Measurements from ENCODE around the gene ZDHHC7. TPM values are rescaled to one million over a fixed set of nuclear protein-coding genes. Genes with fewer than 3 reads are reported as not detected.

The ZDHHC7 gene
- total and polyA plus RNA-seq, 2 of the 8 experiments (the other 6 are each of a cell fraction or from before 2014, with no cell fraction given): 40.5 to 56.3 TPM

GRCh38 chr16:84947996-84948850 is 63.1 kb downstream of the ZDHHC7 start:
- Histone ChIP-seq H3K14ac (ENCODE audit: insufficient read length) (no peak overlapping the region), H3K79me2 (ENCODE audit: control insufficient read depth in 1 of 2, insufficient read depth in 2 of 2, low read length in 2 of 2) (no peaks in the 10 kb centered on the region), H4K20me1 (replicated peaks in 1 of 2; ENCODE audit: control insufficient read depth in 1 of 2, insufficient read depth in 2 of 2, low read length in 2 of 2) (no peaks in the 10 kb centered on the region), H4K91ac (replicated peaks; ENCODE audit: insufficient read length, low read length) (no peak overlapping the region), H3K4me2 (ENCODE audit: insufficient read depth in 1 of 2, low read depth in 2 of 2, low read length in 2 of 2) (no peak overlapping the region), H3K4me3 (ENCODE audit: extremely low read depth in 1 of 4, insufficient read depth in 2 of 4, low read depth in 3 of 4, low read length in 4 of 4) (no peak overlapping the region), H3K23me2 (ENCODE audit: low read depth, low read length) (peaks cover 9% of the 10 kb centered on the region), H3K27ac (ENCODE audit: low read depth, low read length) (no peak overlapping the region), H2AK5ac (ENCODE audit: low read depth, low read length) (0 out of 2 replicates have a peak overlapping the region, but pooled peaks have one; percentile 24), H3K18ac (ENCODE audit: extremely low read depth, low read length) (peak overlapping the region; percentile 32; the same call in 1 of the 2 replicates), H3K9ac (replicated peaks in 1 of 4; ENCODE audit: extremely low read depth in 1 of 4, low read depth in 3 of 4, low read length in 3 of 4) (no peak overlapping the region), H2BK20ac (ENCODE audit: low read length) (no peak overlapping the region), H2BK120ac (replicated peaks; ENCODE audit: low read depth, low read length) (no peak overlapping the region), H2BK5ac (ENCODE audit: low read depth, low read length) (0 out of 2 replicates have a peak overlapping the region, but pooled peaks have one; percentile 24), H3K9me3 (ENCODE audit: insufficient read depth in 2 of 2, low read depth in 1 of 2, low read length in 1 of 2) (no peaks in the 10 kb centered on the region; a peak in 1 of 4 replicates), H3K79me1 (ENCODE audit: low read depth, low read length) (no peaks in the 10 kb centered on the region), H2BK15ac (ENCODE audit: low read length) (no peak overlapping the region), H2AFZ (ENCODE audit: low read length) (no peak overlapping the region), H3K27me3 (replicated peaks in 1 of 4; ENCODE audit: control insufficient read depth in 3 of 4, extremely low read depth in 1 of 4, insufficient read depth in 3 of 4, low read length in 3 of 4) (peaks cover 0 to 2% (median 0%) of the 10 kb centered on the region in 4 experiments; a peak in 1 of 7 replicates), H4K5ac (ENCODE audit: insufficient read length, low read depth, low read length) (no peak overlapping the region), H3K36me3 (ENCODE audit: control insufficient read depth in 2 of 4, insufficient read depth in 4 of 4, low read length in 3 of 4) (no peaks in the 10 kb centered on the region), H4K8ac (ENCODE audit: extremely low read depth, insufficient read depth, low read length) (no peak overlapping the region), H3K56ac (replicated peaks; ENCODE audit: insufficient read length, low read depth, low read length) (no peak overlapping the region), H2BK12ac (ENCODE audit: low read depth, low read length) (no peak overlapping the region), H3K23ac (ENCODE audit: insufficient read length) (no peak overlapping the region), H3K4me1 (replicated peaks in 1 of 4; ENCODE audit: control insufficient read depth in 3 of 4, insufficient read depth in 4 of 4, low read length in 3 of 4) (no peaks in the 10 kb centered on the region), H3K4ac (replicated peaks; ENCODE audit: insufficient read length, low read depth, low read length) (no peak overlapping the region)
- ChIA-PET POLR2A (ENCODE audit: partially characterized antibody) (no interaction called here), CTCF (ENCODE audit: partially characterized antibody) (interaction anchor here (0.9 to 1.4 kb wide), 2 partner anchors 23 to 41 kb away, joined by 5 read pairs; no protein-coding TSS in a partner anchor)
- WGBS, 2 experiments (ENCODE audit: extremely low coverage in 1 of 2, insufficient coverage in 1 of 2, insufficient read length in 1 of 2, insufficient replicate concordance in 2 of 2, low coverage in 1 of 2, low lambda C conversion rate in 2 of 2, missing lambda C conversion rate in 1 of 2): 84% methylated on average over 27 of the region's 27 CpGs; no CpG with 5 or more reads in 1 of the 2 experiments
- TF ChIP-seq BRCA1 (IDR thresholded peaks at IDR 0.05; ENCODE audit: low read depth, low read length) (no peak), KDM4A (IDR thresholded peaks at IDR 0.05; ENCODE audit: low read depth, low read length, severe bottlenecking) (no peak), EGR1 (IDR thresholded peaks at IDR 0.05; ENCODE audit: borderline replicate concordance, low read depth, low read length) (no peak), SAP30 (IDR thresholded peaks at IDR 0.05; ENCODE audit: insufficient read depth, insufficient replicate concordance, low read length) (no peak), YY1 (IDR thresholded peaks at IDR 0.05; ENCODE audit: low read depth, low read length) (no peak), POU5F1 (IDR thresholded peaks at IDR 0.05; ENCODE audit: low read depth, low read length) (no peak)
- DNase-seq (ENCODE audit: low read depth in 1 of 2, low spot score in 2 of 2): no peak
- no peak for FAIRE-seq

All from H1 (cell line).